SH-SY5Y (cell line): ENCODE data around the gene BPIFA3.

Source experiments
- GATA2 ChIP-seq: IDR thresholded peaks from 2 replicates; pipeline ENCODE4 v1.6.1; 2011; ENCODE audit warnings: mild to moderate bottlenecking, low read depth, low read length
- GATA3 ChIP-seq: IDR thresholded peaks from 2 replicates; pipeline ENCODE4 v1.6.1; 2011; ENCODE audit warnings: low read depth, mild to moderate bottlenecking, low read length, moderate library complexity

DNA sequence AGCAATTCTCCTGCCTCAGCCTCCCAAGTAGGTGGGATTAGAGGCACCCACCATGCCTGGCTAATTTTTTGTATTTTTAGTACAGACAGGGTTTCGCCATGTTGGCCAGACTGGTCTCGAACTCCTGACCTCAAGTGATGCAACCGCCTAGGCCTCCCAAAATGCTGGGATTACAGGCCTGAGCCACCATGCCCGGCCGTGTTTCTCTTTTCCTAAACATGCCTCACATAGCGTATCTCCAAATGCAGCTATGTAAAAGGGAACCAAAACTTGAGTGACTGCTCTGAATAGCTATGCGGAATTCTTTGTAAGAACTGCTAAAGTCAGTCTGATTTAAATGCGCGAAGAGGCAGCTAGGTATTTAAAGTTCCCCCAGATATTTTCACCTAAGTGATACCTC is 28.7 kb upstream of the BPIFA3 start:
- no peak for TF ChIP-seq GATA2
- TF ChIP-seq GATA3 = no peak
